K562 (cell line): ENCODE results near the gene GTPBP1. TPM values are rescaled to one million over a fixed set of nuclear protein-coding genes. Genes with fewer than 3 reads are reported as not detected.

Experiments
- ASH1L ChIP-seq: fragments of 450-650 bp; IDR thresholded peaks from 2 replicates; pipeline ENCODE4 v1.6.1; 2018; ENCODE audit warnings: borderline replicate concordance, mild to moderate bottlenecking, low read depth; ENCODE audit not compliant: partially characterized antibody
- GATAD2A ChIP-seq: fragments of 450-650 bp; IDR thresholded peaks from 2 replicates; pipeline ENCODE4 v1.6.1; 2017
- MAFG ChIP-seq: fragments of 450-650 bp; conservative IDR thresholded peaks from 2 replicates; pipeline ENCODE4 v1.6.1; 2016; ENCODE audit warnings: missing genetic modification characterization, missing compliant biosample characterization
- NFATC3 ChIP-seq: fragments of 450-650 bp; IDR thresholded peaks from 2 replicates; pipeline ENCODE4 v1.6.1; 2017; ENCODE audit warnings: mild to moderate bottlenecking
- THAP7 ChIP-seq: fragments of 250-450 bp; sonication (Bioruptor Pico); IDR thresholded peaks from 2 replicates; pipeline ENCODE4 v1.5.0; 2021
- ZNF274 ChIP-seq: IDR thresholded peaks from 2 replicates; pipeline ENCODE4 v1.6.1; 2011; ENCODE audit warnings: low read depth, mild to moderate bottlenecking, low read length, moderate library complexity, borderline replicate concordance
- ZNF764 ChIP-seq: fragments of 250-450 bp; sonication (Bioruptor Pico); IDR thresholded peaks from 2 replicates; pipeline ENCODE4 v1.4.0; 2020; ENCODE audit warnings: low read depth, mild to moderate bottlenecking, moderate library complexity
- polyA plus RNA-seq, 8 experiments: library from polyadenylated mRNA; depleted of rRNA in 4 of 8; stranded (reverse) in 5 of 8; unstranded in 3 of 8; fragments of >200 nt; fragmentation: Nextera tagmentation in 2 of 8; fragmentation: Illumina TruSeq in 1 of 8; extraction: Ambion mirVana in 2 of 8; extraction: Trizol in 1 of 8; gene quantifications; 2 replicates each; pipeline versions ENCODE4 v1.2.1 to v1.2.3, GENCODE V29; 2011 to 2014; ENCODE audit warnings: inconsistent platforms in 1 of 8, missing spikeins in 1 of 8
- total RNA-seq, 7 experiments: library from RNA; depleted of rRNA in 6 of 7; stranded (reverse); fragments of >200 nt in 6 of 7; fragmentation: Illumina TruSeq in 2 of 7; extraction: Trizol in 2 of 7; gene quantifications; 2 replicates each; pipeline versions ENCODE4 v1.2.1 to v1.2.3, GENCODE V29; 2011 to 2021; ENCODE audit warnings: low replicate concordance in 1 of 7
- TF ChIP-seq, protein P1 (sequence below): fragments of 450-650 bp; IDR thresholded peaks from 2 replicates; pipeline ENCODE4 v1.6.1; 2016; ENCODE audit warnings: low read depth
- TF ChIP-seq, protein P2 (sequence below), 2 experiments: fragments of 450-650 bp in 1 of 2; sonication (generic) in 1 of 2; formaldehyde crosslinking in 1 of 2; IDR thresholded peaks; 2 replicates each; pipeline versions ENCODE4 v1.7.1 to v1.9.0; 2016 to 2022; ENCODE audit warnings: inconsistent platforms in 1 of 2, mild to moderate bottlenecking in 1 of 2, missing genetic modification reagents in 1 of 2

Gene GTPBP1
- total and polyA plus RNA-seq, 9 of the 15 experiments (the other 6 are each of a cell fraction or from before 2014, with no cell fraction given) = 0.83 to 53.2 (median 23.3) TPM

- TF ChIP-seq, protein P1, sequence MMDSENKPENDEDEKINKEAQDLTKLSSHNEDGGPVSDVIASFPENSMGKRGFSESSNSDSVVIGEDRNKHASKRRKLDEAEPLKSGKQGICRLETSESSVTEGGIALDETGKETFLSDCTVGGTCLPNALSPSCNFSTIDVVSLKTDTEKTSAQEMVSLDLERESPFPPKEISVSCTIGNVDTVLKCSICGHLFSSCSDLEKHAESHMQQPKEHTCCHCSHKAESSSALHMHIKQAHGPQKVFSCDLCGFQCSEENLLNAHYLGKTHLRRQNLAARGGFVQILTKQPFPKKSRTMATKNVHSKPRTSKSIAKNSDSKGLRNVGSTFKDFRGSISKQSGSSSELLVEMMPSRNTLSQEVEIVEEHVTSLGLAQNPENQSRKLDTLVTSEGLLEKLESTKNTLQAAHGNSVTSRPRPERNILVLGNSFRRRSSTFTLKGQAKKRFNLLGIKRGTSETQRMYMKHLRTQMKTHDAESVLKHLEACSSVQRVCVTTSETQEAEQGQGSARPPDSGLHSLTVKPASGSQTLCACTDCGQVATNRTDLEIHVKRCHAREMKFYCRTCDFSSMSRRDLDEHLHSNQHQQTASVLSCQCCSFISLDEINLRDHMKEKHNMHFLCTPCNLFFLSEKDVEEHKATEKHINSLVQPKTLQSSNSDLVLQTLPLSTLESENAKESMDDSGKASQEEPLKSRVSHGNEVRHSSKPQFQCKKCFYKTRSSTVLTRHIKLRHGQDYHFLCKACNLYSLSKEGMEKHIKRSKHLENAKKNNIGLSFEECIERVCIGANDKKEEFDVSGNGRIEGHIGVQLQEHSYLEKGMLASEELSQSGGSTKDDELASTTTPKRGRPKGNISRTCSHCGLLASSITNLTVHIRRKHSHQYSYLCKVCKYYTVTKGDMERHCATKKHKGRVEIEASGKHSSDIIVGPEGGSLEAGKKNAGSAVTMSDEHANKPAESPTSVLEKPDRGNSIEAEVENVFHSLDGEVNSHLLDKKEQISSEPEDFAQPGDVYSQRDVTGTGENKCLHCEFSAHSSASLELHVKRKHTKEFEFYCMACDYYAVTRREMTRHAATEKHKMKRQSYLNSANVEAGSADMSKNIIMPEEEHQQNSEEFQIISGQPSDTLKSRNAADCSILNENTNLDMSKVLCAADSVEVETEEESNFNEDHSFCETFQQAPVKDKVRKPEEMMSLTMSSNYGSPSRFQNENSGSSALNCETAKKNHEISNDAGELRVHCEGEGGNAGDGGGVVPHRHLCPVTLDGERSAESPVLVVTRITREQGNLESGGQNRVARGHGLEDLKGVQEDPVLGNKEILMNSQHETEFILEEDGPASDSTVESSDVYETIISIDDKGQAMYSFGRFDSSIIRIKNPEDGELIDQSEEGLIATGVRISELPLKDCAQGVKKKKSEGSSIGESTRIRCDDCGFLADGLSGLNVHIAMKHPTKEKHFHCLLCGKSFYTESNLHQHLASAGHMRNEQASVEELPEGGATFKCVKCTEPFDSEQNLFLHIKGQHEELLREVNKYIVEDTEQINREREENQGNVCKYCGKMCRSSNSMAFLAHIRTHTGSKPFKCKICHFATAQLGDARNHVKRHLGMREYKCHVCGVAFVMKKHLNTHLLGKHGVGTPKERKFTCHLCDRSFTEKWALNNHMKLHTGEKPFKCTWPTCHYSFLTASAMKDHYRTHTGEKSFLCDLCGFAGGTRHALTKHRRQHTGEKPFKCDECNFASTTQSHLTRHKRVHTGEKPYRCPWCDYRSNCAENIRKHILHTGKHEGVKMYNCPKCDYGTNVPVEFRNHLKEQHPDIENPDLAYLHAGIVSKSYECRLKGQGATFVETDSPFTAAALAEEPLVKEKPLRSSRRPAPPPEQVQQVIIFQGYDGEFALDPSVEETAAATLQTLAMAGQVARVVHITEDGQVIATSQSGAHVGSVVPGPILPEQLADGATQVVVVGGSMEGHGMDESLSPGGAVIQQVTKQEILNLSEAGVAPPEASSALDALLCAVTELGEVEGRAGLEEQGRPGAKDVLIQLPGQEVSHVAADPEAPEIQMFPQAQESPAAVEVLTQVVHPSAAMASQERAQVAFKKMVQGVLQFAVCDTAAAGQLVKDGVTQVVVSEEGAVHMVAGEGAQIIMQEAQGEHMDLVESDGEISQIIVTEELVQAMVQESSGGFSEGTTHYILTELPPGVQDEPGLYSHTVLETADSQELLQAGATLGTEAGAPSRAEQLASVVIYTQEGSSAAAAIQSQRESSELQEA = no peak
- TF ChIP-seq ZNF274 = no peak
- no peak for TF ChIP-seq THAP7 (CRISPR knock-in tag)
- TF ChIP-seq, protein P2, sequence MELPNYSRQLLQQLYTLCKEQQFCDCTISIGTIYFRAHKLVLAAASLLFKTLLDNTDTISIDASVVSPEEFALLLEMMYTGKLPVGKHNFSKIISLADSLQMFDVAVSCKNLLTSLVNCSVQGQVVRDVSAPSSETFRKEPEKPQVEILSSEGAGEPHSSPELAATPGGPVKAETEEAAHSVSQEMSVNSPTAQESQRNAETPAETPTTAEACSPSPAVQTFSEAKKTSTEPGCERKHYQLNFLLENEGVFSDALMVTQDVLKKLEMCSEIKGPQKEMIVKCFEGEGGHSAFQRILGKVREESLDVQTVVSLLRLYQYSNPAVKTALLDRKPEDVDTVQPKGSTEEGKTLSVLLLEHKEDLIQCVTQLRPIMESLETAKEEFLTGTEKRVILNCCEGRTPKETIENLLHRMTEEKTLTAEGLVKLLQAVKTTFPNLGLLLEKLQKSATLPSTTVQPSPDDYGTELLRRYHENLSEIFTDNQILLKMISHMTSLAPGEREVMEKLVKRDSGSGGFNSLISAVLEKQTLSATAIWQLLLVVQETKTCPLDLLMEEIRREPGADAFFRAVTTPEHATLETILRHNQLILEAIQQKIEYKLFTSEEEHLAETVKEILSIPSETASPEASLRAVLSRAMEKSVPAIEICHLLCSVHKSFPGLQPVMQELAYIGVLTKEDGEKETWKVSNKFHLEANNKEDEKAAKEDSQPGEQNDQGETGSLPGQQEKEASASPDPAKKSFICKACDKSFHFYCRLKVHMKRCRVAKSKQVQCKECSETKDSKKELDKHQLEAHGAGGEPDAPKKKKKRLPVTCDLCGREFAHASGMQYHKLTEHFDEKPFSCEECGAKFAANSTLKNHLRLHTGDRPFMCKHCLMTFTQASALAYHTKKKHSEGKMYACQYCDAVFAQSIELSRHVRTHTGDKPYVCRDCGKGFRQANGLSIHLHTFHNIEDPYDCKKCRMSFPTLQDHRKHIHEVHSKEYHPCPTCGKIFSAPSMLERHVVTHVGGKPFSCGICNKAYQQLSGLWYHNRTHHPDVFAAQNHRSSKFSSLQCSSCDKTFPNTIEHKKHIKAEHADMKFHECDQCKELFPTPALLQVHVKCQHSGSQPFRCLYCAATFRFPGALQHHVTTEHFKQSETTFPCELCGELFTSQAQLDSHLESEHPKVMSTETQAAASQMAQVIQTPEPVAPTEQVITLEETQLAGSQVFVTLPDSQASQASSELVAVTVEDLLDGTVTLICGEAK (IDR thresholded peaks at IDR 0.05) = no peak
- TF ChIP-seq, protein P2 (CRISPR knock-in tag; IDR thresholded peaks at IDR 0.05) = no peak
- peak; percentile 72 for TF ChIP-seq ASH1L
- TF ChIP-seq GATAD2A = no peak
- no peak for TF ChIP-seq MAFG
- TF ChIP-seq NFATC3 = no peak
- no peak for TF ChIP-seq ZNF764
These were observed 49.3 kb upstream of the GTPBP1 start, which contains the start of the genes CBY1 and FAM227A (continued) for GRCh38 chr22:38656256-38657044.
